Stimulated activated naive CD8-positive, alpha-beta T cell treated with anti-CD3 and anti-CD28 coated beads, Interleukin-15, amount 100 ng/mL, for 72 hours (primary cell): ENCODE results near the gene ACOXL.

Experiments used
- ATAC-seq: fragments of 150-1000 bp; cut with Tn5 transposase; 2 replicates; pipeline ENCODE4 v1.10.0; 2021; ENCODE audit warnings: mild to moderate bottlenecking, moderate library complexity
- DNase-seq, 2 donors: peaks; one replicate each; pipeline ENCODE4 v3.0.0; 2021 to 2022
- H3K27ac Mint-ChIP-seq, 2 donors: one replicate each; pipeline ENCODE4 v1.8.0; 2022; ENCODE audit warnings: mild to moderate bottlenecking in 2 of 2, mixed read lengths in 2 of 2, moderate library complexity in 2 of 2
- H3K27me3 Mint-ChIP-seq: one replicate; pipeline ENCODE4 v1.8.0; 2022; ENCODE audit warnings: mixed read lengths
- H3K4me1 Mint-ChIP-seq: one replicate; pipeline ENCODE4 v1.8.0; 2022; ENCODE audit warnings: mild to moderate bottlenecking, mixed read lengths
- H3K4me3 Mint-ChIP-seq, 2 donors: one replicate each; pipeline ENCODE4 v1.8.0; 2022; ENCODE audit warnings: mild to moderate bottlenecking in 2 of 2, mixed read lengths in 2 of 2, moderate library complexity in 1 of 2
- H3K9me3 Mint-ChIP-seq, 2 donors: one replicate each; pipeline ENCODE4 v1.8.0; 2022; ENCODE audit warnings: mixed read lengths in 2 of 2

ACOXL gene

GRCh38 chr2:111157071-111157661 lies 424.8 kb downstream of the ACOXL start:
- H3K4me1 Mint-ChIP-seq: peaks cover 66% of the 10 kb centered on the region
- peak overlapping the region in 1 of 2 donors; percentile 20 for H3K27ac Mint-ChIP-seq
- H3K27me3 Mint-ChIP-seq: no peaks in the 10 kb centered on the region
- H3K4me3 Mint-ChIP-seq: peak overlapping the region; percentile 27 to 48
- H3K9me3 Mint-ChIP-seq: no peaks in the 10 kb centered on the region
- peak; percentile 71 for ATAC-seq
- no peak for DNase-seq

- Mint-ChIP-seq H3K4me1 (peaks cover 72% of the 10 kb centered on the region), H3K9me3 (no peaks in the 10 kb centered on the region), H3K27ac (no peak overlapping the region), H3K27me3 (no peaks in the 10 kb centered on the region), H3K4me3 (no peak overlapping the region)
- peak; percentile 64 for ATAC-seq
- peak in 1 of 2 donors; percentile 28 for DNase-seq
Observed at GRCh38 chr2:111157798-111158197, 425.4 kb downstream of the ACOXL start.

GRCh38 chr2:111159641-111160040 lies 427.3 kb downstream of the ACOXL start:
- Mint-ChIP-seq H3K4me1 (peaks cover 78% of the 10 kb centered on the region), H3K27ac (no peak overlapping the region), H3K9me3 (no peaks in the 10 kb centered on the region), H3K27me3 (no peaks in the 10 kb centered on the region), H3K4me3 (no peak overlapping the region)
- DNase-seq (no peak), ATAC-seq (no peak)

DNA sequence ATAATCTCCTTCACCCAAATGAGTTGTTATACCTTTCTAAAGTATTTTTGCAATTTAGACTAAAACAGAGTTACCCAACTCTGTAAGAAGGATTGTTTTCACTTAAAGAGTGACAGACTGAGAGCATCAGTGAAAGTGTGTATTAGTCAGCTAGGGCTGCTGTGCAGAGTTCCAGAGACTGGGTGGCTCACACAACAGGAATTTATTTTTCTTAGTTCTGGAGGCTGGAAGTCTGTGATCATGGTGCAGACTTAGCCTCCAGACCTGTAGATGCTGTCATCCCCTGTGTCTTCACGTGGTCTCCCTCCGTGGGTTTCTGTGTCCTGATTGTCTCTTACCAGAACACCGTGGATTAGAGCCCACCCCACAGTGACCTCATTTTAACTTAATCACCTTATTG lies 428.4 kb downstream of the ACOXL start:
- ATAC-seq (no peak), DNase-seq (no peak)
- H3K4me1 Mint-ChIP-seq: peaks cover 67% of the 10 kb centered on the region
- no peak overlapping the region for H3K4me3 Mint-ChIP-seq
- H3K27ac Mint-ChIP-seq: no peak overlapping the region
- no peaks in the 10 kb centered on the region for H3K9me3 Mint-ChIP-seq
- H3K27me3 Mint-ChIP-seq: no peaks in the 10 kb centered on the region

DNA sequence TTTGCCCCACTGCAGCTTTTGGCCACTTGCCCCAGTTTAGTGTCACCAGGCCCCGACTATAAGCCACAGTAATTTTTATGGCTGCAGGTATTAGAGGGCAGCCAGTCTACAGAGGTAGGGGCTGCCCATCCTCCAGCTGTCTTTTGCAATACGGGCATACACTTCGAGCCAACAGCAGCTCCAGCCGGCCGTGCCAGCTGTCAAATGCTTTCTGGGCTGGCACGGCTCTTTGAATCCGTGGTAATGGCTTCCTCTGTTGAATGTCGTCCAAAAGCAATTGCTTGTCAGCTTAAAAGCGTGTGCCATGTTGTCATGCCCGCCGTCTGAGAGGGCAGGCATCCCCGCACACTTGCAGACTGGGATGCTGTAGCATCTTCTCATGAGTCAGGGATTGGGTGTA lies 429.6 kb downstream of the ACOXL start:
- H3K27me3 Mint-ChIP-seq: no peaks in the 10 kb centered on the region
- no peak overlapping the region for H3K27ac Mint-ChIP-seq
- H3K4me1 Mint-ChIP-seq: peaks cover 55% of the 10 kb centered on the region
- no peaks in the 10 kb centered on the region for H3K9me3 Mint-ChIP-seq
- DNase-seq: no peak
- ATAC-seq: no peak
- H3K4me3 Mint-ChIP-seq: no peak overlapping the region

DNA sequence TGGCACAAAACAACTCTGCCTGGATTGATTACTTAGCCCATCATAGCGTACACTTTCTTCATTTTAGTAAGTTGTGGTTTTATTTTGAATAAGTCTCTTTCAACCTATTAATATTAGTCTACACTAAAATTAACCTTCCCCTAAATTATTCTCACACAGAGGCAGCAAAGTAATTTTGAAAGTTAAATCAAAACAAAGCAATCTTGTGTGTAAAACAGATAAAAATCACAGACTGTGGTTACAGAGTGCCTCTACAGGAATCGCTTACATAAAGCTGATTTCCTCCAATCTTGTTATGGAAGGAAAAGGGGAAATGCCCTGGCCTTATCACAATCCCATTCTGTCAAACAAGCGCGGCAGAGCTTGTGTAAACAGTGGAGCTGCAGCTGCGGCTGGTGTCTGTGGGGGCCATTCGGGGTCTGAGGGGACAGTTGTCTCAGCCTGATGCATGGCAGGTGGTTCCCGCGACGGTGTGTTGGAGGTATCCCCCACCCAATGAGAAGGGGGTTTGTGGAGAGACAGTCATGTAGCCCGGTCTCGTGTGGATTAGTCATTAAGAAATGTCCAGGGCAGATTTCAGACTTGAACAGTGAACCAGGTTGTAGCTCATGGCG lies 430.5 kb downstream of the ACOXL start:
- H3K4me1 Mint-ChIP-seq: peaks cover 55% of the 10 kb centered on the region
- ATAC-seq (peak; percentile 73), DNase-seq (peak in 1 of 2 donors; percentile 26)
- H3K27me3 Mint-ChIP-seq: no peaks in the 10 kb centered on the region
- no peak overlapping the region for H3K4me3 Mint-ChIP-seq
- no peaks in the 10 kb centered on the region for H3K9me3 Mint-ChIP-seq
- H3K27ac Mint-ChIP-seq: no peak overlapping the region

DNA sequence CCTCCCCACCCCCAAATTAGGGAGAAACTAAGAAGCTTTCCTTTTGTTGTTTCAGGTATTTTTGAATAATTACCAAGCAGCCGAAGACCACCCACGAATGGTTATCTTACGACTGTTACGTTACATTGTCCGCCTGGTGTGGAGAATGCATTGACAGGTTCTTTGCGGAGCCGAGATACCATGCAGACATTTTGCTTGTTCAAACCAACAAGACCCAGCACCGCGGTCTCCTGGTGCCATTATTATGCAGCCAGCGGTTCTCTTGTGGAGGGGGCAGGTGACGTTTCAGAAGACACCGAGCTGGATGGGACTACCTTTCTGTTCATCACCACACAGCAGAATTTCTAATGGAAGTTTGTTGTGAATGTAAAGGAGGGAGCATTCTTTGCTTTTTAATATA lies 431.7 kb downstream of the ACOXL start:
- no peak overlapping the region for H3K4me3 Mint-ChIP-seq
- DNase-seq (no peak), ATAC-seq (no peak)
- H3K27me3 Mint-ChIP-seq: peaks cover 7% of the 10 kb centered on the region
- H3K27ac Mint-ChIP-seq: peak overlapping the region in 1 of 2 donors; percentile 27
- H3K9me3 Mint-ChIP-seq: no peaks in the 10 kb centered on the region
- H3K4me1 Mint-ChIP-seq: peaks cover 57% of the 10 kb centered on the region

DNA sequence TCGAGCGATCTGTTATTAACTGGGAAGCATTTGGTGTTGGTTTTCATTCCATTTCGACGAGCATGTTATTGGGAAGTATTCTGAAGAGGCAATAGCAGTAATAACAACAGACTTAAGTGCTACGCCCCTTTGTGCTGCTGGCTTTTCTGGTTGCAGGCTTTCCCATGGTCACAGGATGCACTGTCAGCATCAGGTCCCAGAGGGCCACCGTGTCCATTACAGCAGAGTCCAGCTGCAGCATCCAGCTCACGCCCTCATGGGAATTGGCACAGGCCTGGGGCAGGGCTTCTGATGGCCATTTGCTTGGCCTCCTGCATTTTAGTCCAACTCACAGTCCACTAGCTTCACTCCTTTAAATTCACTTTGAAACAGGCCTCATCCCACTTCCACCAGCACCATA lies 432.7 kb downstream of the ACOXL start:
- DNase-seq (no peak), ATAC-seq (no peak)
- H3K9me3 Mint-ChIP-seq: no peaks in the 10 kb centered on the region
- peaks cover 16% of the 10 kb centered on the region for H3K27me3 Mint-ChIP-seq
- no peak overlapping the region for H3K4me3 Mint-ChIP-seq
- peak overlapping the region in 1 of 2 donors; percentile 34 for H3K27ac Mint-ChIP-seq
- peaks cover 52% of the 10 kb centered on the region for H3K4me1 Mint-ChIP-seq

- Mint-ChIP-seq H3K27ac (no peak overlapping the region), H3K4me3 (no peak overlapping the region), H3K4me1 (peaks cover 48% of the 10 kb centered on the region), H3K9me3 (no peaks in the 10 kb centered on the region), H3K27me3 (peaks cover 25% of the 10 kb centered on the region)
- ATAC-seq (no peak), DNase-seq (no peak)
Observed at GRCh38 chr2:111166115-111166514, 433.7 kb downstream of the ACOXL start.

GRCh38 chr2:111167076-111167862 lies 434.9 kb downstream of the ACOXL start:
- ATAC-seq (no peak), DNase-seq (no peak)
- Mint-ChIP-seq H3K27ac (no peak overlapping the region), H3K4me3 (no peak overlapping the region), H3K4me1 (peaks cover 45% of the 10 kb centered on the region), H3K27me3 (peaks cover 34% of the 10 kb centered on the region), H3K9me3 (no peaks in the 10 kb centered on the region)

GRCh38 chr2:111167863-111168162 lies 435.4 kb downstream of the ACOXL start:
- no peak for DNase-seq
- H3K4me1 Mint-ChIP-seq: peaks cover 39% of the 10 kb centered on the region
- H3K27ac Mint-ChIP-seq: no peak overlapping the region
- peak overlapping the region in 1 of 2 donors; percentile 31 for H3K4me3 Mint-ChIP-seq
- no peak for ATAC-seq
- no peaks in the 10 kb centered on the region for H3K9me3 Mint-ChIP-seq
- peaks cover 34% of the 10 kb centered on the region for H3K27me3 Mint-ChIP-seq
